Muscle layer of colon (tissue), 2 donors: ENCODE data around the gene PEAK3.
A peak's percentile ranks its signal among the peaks of the same experiment; 100 is the strongest.

Source experiments
- H3K27ac ChIP-seq: one replicate; pipeline ENCODE4 v1.7.0; 2013; ENCODE audit warnings: low read depth, mild to moderate bottlenecking, low read length, moderate library complexity
- H3K27me3 ChIP-seq, 2 donors: one replicate each; pipeline ENCODE4 v1.7.0; 2013; ENCODE audit warnings: low read length in 2 of 2, mild to moderate bottlenecking in 2 of 2; ENCODE audit not compliant: insufficient read depth in 2 of 2, control insufficient read depth in 1 of 2
- H3K36me3 ChIP-seq: one replicate; pipeline ENCODE4 v1.7.0; 2013; ENCODE audit warnings: mild to moderate bottlenecking, low read length; ENCODE audit not compliant: insufficient read depth
- H3K4me1 ChIP-seq: one replicate; pipeline ENCODE4 v1.7.0; 2013; ENCODE audit warnings: mild to moderate bottlenecking, low read length; ENCODE audit not compliant: insufficient read depth
- H3K4me3 ChIP-seq, 2 donors: one replicate each; pipeline ENCODE4 v1.7.0; 2013; ENCODE audit warnings: low read length in 2 of 2, low read depth in 1 of 2, mild to moderate bottlenecking in 1 of 2, moderate library complexity in 1 of 2
- H3K9ac ChIP-seq: one replicate; pipeline ENCODE4 v1.7.0; 2013; ENCODE audit warnings: low read length
- H3K9me3 ChIP-seq: one replicate; pipeline ENCODE4 v1.7.0; 2013; ENCODE audit warnings: mild to moderate bottlenecking, low read length
- donor health status: abdominal sarcoma.
- donor health status: Adenocarcinoma of cecum.

The PEAK3 gene

GRCh38 chr19:2235381-2236063, 46.5 kb downstream of the PEAK3 start:
- H3K27me3 ChIP-seq, result no peaks in the 10 kb centered on the region
- H3K9me3 ChIP-seq, result no peaks in the 10 kb centered on the region
- peak overlapping the region; percentile 65 to 96 for H3K4me3 ChIP-seq
- peaks cover 48% of the 10 kb centered on the region for H3K4me1 ChIP-seq
- H3K9ac ChIP-seq, result peak overlapping the region; percentile 71
- peaks cover 15% of the 10 kb centered on the region for H3K36me3 ChIP-seq
- peak overlapping the region; percentile 99 for H3K27ac ChIP-seq

GRCh38 chr19:2234996-2235380, 47.0 kb downstream of the PEAK3 start:
- Histone ChIP-seq H3K4me1 (peaks cover 43% of the 10 kb centered on the region), H3K9me3 (no peaks in the 10 kb centered on the region), H3K9ac (peak overlapping the region; percentile 71), H3K27ac (peak overlapping the region; percentile 99), H3K27me3 (no peaks in the 10 kb centered on the region), H3K36me3 (peaks cover 20% of the 10 kb centered on the region), H3K4me3 (peak overlapping the region; percentile 65 to 96)

- Histone ChIP-seq H3K27ac (no peak overlapping the region), H3K9ac (no peak overlapping the region), H3K4me1 (peaks cover 31% of the 10 kb centered on the region), H3K36me3 (peaks cover 20% of the 10 kb centered on the region), H3K9me3 (no peaks in the 10 kb centered on the region), H3K4me3 (no peak overlapping the region), H3K27me3 (no peaks in the 10 kb centered on the region)
Measured at GRCh38 chr19:2233601-2234280, 48.2 kb downstream of the PEAK3 start.

- H3K27me3 ChIP-seq, result no peaks in the 10 kb centered on the region
- no peaks in the 10 kb centered on the region for H3K9me3 ChIP-seq
- no peak overlapping the region for H3K27ac ChIP-seq
- no peak overlapping the region for H3K4me3 ChIP-seq
- H3K4me1 ChIP-seq, result peaks cover 18% of the 10 kb centered on the region
- H3K36me3 ChIP-seq, result peaks cover 20% of the 10 kb centered on the region
- no peak overlapping the region for H3K9ac ChIP-seq
Measured at GRCh38 chr19:2232286-2233151, 49.5 kb downstream of the PEAK3 start.

- Histone ChIP-seq H3K9ac (no peak overlapping the region), H3K4me3 (no peak overlapping the region), H3K9me3 (no peaks in the 10 kb centered on the region), H3K27me3 (no peaks in the 10 kb centered on the region), H3K27ac (no peak overlapping the region), H3K4me1 (peaks cover 15% of the 10 kb centered on the region), H3K36me3 (peaks cover 20% of the 10 kb centered on the region)
Measured at GRCh38 chr19:2231621-2232221, 50.3 kb downstream of the PEAK3 start.

- peaks cover 15% of the 10 kb centered on the region for H3K4me1 ChIP-seq
- H3K4me3 ChIP-seq, result no peak overlapping the region
- H3K36me3 ChIP-seq, result peaks cover 20% of the 10 kb centered on the region
- no peak overlapping the region for H3K9ac ChIP-seq
- H3K27me3 ChIP-seq, result no peaks in the 10 kb centered on the region
- H3K9me3 ChIP-seq, result no peaks in the 10 kb centered on the region
- H3K27ac ChIP-seq, result no peak overlapping the region
Measured at GRCh38 chr19:2230807-2231533, 51.0 kb downstream of the PEAK3 start.

- Histone ChIP-seq H3K36me3 (peaks cover 22% of the 10 kb centered on the region), H3K9ac (no peak overlapping the region), H3K4me3 (no peak overlapping the region), H3K9me3 (no peaks in the 10 kb centered on the region), H3K27ac (no peak overlapping the region), H3K27me3 (no peaks in the 10 kb centered on the region), H3K4me1 (peaks cover 12% of the 10 kb centered on the region)
Measured at GRCh38 chr19:2230033-2230531, 51.9 kb downstream of the PEAK3 start.

GRCh38 chr19:2229103-2230032, 52.6 kb downstream of the PEAK3 start:
- Histone ChIP-seq H3K9ac (no peak overlapping the region), H3K27me3 (no peaks in the 10 kb centered on the region), H3K4me3 (no peak overlapping the region), H3K9me3 (no peaks in the 10 kb centered on the region), H3K36me3 (peaks cover 29% of the 10 kb centered on the region), H3K27ac (no peak overlapping the region), H3K4me1 (peaks cover 5% of the 10 kb centered on the region)

GRCh38 chr19:2228157-2229030, 53.6 kb downstream of the PEAK3 start:
- no peaks in the 10 kb centered on the region for H3K27me3 ChIP-seq
- no peak overlapping the region for H3K4me3 ChIP-seq
- no peak overlapping the region for H3K27ac ChIP-seq
- no peaks in the 10 kb centered on the region for H3K9me3 ChIP-seq
- no peak overlapping the region for H3K9ac ChIP-seq
- no peaks in the 10 kb centered on the region for H3K4me1 ChIP-seq
- peaks cover 30% of the 10 kb centered on the region for H3K36me3 ChIP-seq
